Muscle layer of colon (tissue), 2 donors: ENCODE measurements around the gene CHD1.

Experiments used
- H3K27ac ChIP-seq: one replicate; pipeline ENCODE4 v1.7.0; 2013; ENCODE audit warnings: low read depth, mild to moderate bottlenecking, low read length, moderate library complexity
- H3K27me3 ChIP-seq, 2 donors: one replicate each; pipeline ENCODE4 v1.7.0; 2013; ENCODE audit warnings: low read length in 2 of 2, mild to moderate bottlenecking in 2 of 2; ENCODE audit not compliant: insufficient read depth in 2 of 2, control insufficient read depth in 1 of 2
- H3K36me3 ChIP-seq: one replicate; pipeline ENCODE4 v1.7.0; 2013; ENCODE audit warnings: mild to moderate bottlenecking, low read length; ENCODE audit not compliant: insufficient read depth
- H3K4me1 ChIP-seq: one replicate; pipeline ENCODE4 v1.7.0; 2013; ENCODE audit warnings: mild to moderate bottlenecking, low read length; ENCODE audit not compliant: insufficient read depth
- H3K4me3 ChIP-seq, 2 donors: one replicate each; pipeline ENCODE4 v1.7.0; 2013; ENCODE audit warnings: low read length in 2 of 2, low read depth in 1 of 2, mild to moderate bottlenecking in 1 of 2, moderate library complexity in 1 of 2
- H3K9ac ChIP-seq: one replicate; pipeline ENCODE4 v1.7.0; 2013; ENCODE audit warnings: low read length
- H3K9me3 ChIP-seq: one replicate; pipeline ENCODE4 v1.7.0; 2013; ENCODE audit warnings: mild to moderate bottlenecking, low read length
- donor health status: abdominal sarcoma.
- donor health status: Adenocarcinoma of cecum.

CHD1 gene

DNA sequence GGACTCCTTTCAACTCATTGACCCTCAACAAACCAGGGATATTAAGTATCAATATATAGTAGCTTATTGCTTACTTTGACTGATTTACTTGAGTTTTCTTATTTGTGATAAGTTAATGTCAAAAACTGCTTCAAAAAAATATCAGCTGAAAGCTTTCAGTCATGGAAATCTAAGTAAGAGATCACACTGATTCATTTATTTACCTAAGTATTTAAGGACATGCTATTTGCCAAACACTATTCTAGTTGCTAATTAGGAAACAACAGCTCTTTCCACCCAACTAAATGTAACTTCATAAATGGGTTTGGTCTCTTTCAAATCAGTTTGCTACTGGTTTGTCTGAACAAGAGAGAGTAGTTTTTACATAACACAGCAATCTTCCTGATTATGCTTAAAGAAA is 48.2 kb downstream of the CHD1 start:
- H3K4me1 ChIP-seq = no peaks in the 10 kb centered on the region
- H3K27me3 ChIP-seq = no peaks in the 10 kb centered on the region
- no peak overlapping the region for H3K9ac ChIP-seq
- H3K4me3 ChIP-seq = no peak overlapping the region
- H3K27ac ChIP-seq = no peak overlapping the region
- H3K9me3 ChIP-seq = no peaks in the 10 kb centered on the region
- peaks cover 62% of the 10 kb centered on the region for H3K36me3 ChIP-seq

DNA sequence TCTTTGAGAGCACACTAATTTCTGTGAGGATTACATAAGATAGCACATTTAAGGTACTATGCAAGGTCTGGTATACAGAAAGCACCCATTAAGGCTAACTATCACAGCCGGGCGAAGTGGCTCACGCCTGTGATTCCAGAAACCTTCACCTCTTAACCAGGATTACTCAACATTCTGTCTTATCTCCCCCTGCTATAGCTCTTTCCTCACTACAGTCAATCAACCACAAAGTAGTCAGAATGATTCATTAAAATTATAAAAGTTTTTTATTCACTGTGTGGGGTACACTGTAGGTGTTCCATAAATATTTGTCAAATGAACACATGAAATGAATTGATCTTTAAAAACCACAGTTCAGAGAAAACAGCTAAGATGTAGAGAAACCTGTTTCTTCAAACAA is 48.7 kb downstream of the CHD1 start:
- Histone ChIP-seq H3K4me3 (no peak overlapping the region), H3K36me3 (peaks cover 61% of the 10 kb centered on the region), H3K4me1 (no peaks in the 10 kb centered on the region), H3K9ac (no peak overlapping the region), H3K9me3 (no peaks in the 10 kb centered on the region), H3K27ac (no peak overlapping the region), H3K27me3 (no peaks in the 10 kb centered on the region)

DNA sequence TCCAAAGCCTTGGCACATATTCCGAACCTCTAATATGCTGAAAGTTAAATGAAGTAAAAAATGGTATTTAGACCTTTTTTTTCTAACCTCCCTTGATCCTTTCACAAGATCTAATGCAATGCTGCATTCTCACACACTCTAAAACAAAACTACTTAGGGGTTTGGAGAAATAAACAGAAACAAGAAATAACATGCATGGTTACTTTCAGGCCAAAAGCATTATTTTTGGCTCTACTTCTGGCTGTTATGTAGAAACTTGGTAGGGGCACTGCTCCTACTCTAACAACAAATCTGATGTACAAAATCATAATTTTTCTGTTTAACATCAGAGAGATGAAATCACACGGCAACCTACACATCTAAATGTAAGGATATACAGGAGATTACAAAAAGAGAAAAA is 51.2 kb downstream of the CHD1 start:
- Histone ChIP-seq H3K9me3 (no peaks in the 10 kb centered on the region), H3K4me1 (no peaks in the 10 kb centered on the region), H3K27ac (no peak overlapping the region), H3K36me3 (peaks cover 59% of the 10 kb centered on the region), H3K27me3 (no peaks in the 10 kb centered on the region), H3K4me3 (no peak overlapping the region), H3K9ac (no peak overlapping the region)

DNA sequence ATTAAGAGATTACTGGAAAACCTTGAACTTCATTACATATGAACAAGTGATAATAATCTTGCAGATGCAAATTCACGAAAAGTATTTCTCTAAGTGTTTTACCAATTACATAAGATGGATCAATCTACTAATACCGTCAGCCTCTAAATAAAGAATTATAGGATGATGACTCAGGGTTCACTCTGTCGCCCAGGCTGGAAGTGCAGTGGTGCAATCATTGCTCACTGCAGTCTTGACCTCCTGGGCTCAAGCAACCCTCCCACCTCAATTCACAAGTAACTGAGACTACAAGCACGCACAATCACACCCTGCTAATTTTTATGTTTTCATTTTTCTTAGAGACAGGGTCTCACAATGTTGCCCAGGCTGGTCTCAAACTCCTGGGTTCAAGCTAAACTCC is 56.1 kb downstream of the CHD1 start:
- H3K9me3 ChIP-seq = no peaks in the 10 kb centered on the region
- H3K36me3 ChIP-seq = peaks cover 40% of the 10 kb centered on the region
- no peaks in the 10 kb centered on the region for H3K27me3 ChIP-seq
- H3K4me3 ChIP-seq = no peak overlapping the region
- no peak overlapping the region for H3K9ac ChIP-seq
- no peaks in the 10 kb centered on the region for H3K4me1 ChIP-seq
- no peak overlapping the region for H3K27ac ChIP-seq

DNA sequence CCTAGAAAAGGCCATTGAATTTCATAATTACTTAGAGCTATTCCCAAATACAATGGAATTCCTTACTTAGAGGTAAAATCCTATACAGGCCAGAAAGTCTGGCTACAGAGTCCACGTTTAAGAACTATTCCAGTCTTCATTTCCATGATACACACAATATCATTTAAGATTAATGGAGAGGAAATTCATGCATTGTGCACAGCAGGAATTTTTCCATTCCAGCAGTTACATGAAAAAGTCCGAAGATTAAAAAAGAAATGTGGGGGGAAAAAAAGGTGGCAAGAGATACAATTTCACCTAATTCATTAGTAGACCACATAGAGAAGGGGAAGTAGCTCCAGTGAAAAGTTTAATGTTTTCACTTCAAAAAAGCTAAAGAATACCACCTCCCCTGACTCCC is 63.1 kb downstream of the CHD1 start:
- peaks cover 13% of the 10 kb centered on the region for H3K36me3 ChIP-seq
- H3K27ac ChIP-seq = no peak overlapping the region
- no peaks in the 10 kb centered on the region for H3K9me3 ChIP-seq
- no peaks in the 10 kb centered on the region for H3K27me3 ChIP-seq
- H3K4me3 ChIP-seq = no peak overlapping the region
- no peaks in the 10 kb centered on the region for H3K4me1 ChIP-seq
- no peak overlapping the region for H3K9ac ChIP-seq

DNA sequence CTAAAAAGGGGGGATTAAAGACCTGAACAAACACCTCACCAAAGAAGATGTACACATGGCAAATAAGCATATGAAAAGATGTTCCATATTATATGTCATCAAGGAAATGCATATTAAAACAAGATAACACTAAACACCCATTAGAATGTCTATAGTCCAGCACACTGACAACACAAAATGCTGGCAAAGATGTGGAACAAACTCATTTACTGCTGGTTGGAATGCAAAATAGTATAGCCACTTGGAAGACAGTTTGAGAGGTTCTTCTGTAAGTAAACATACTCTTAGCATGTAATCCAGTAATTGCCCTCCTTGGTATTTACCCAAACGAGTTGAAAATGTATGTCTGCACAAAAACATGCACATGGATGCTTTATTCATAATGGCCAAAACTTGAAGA is 81.8 kb downstream of the CHD1 start:
- Histone ChIP-seq H3K4me3 (no peak overlapping the region), H3K27me3 (no peaks in the 10 kb centered on the region), H3K36me3 (no peaks in the 10 kb centered on the region), H3K4me1 (no peaks in the 10 kb centered on the region), H3K9me3 (no peaks in the 10 kb centered on the region), H3K9ac (no peak overlapping the region), H3K27ac (no peak overlapping the region)

DNA sequence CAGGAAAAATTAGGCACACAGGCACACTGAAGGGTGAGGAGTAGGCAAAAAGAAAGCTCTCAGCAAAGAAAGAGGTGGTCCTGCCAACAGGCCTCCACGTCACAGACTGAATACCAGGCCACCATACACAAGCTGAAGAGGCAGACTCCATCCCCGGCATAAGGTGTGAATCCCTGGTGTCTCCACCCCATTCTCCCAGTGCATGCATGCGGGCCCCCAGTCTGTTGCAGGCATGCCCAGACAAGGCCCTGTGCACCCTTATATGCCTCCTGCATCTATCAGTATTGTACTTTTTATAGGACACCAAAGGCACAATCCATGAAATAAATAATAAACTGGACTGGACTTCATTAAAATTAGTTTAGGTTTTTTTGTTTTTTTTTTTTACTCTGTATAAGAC is 82.3 kb downstream of the CHD1 start:
- H3K36me3 ChIP-seq = no peaks in the 10 kb centered on the region
- H3K27me3 ChIP-seq = no peaks in the 10 kb centered on the region
- H3K27ac ChIP-seq = no peak overlapping the region
- H3K9ac ChIP-seq = no peak overlapping the region
- no peaks in the 10 kb centered on the region for H3K9me3 ChIP-seq
- no peaks in the 10 kb centered on the region for H3K4me1 ChIP-seq
- no peak overlapping the region for H3K4me3 ChIP-seq

DNA sequence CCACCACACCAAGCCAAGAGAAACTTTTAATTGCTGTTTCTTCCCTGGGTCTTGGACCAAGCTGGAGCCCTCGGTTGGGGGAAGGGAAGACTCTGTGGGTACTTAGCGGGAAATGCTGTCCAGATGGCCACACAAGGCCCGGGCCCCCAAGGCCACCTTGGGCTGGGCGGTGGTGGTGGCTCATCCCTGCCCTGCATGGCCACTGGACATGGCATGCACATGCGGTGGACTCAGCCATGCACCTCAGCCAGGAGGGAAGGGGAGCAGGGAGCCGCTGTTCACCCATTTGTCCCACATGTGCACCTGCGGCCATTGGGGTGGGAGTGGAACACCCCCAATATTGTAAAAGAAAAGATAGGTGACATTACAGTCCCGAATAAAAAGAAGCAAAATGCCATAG is 82.9 kb downstream of the CHD1 start:
- no peak overlapping the region for H3K9ac ChIP-seq
- no peak overlapping the region for H3K27ac ChIP-seq
- H3K4me1 ChIP-seq = no peaks in the 10 kb centered on the region
- H3K27me3 ChIP-seq = no peaks in the 10 kb centered on the region
- no peak overlapping the region for H3K4me3 ChIP-seq
- no peaks in the 10 kb centered on the region for H3K9me3 ChIP-seq
- H3K36me3 ChIP-seq = no peaks in the 10 kb centered on the region

DNA sequence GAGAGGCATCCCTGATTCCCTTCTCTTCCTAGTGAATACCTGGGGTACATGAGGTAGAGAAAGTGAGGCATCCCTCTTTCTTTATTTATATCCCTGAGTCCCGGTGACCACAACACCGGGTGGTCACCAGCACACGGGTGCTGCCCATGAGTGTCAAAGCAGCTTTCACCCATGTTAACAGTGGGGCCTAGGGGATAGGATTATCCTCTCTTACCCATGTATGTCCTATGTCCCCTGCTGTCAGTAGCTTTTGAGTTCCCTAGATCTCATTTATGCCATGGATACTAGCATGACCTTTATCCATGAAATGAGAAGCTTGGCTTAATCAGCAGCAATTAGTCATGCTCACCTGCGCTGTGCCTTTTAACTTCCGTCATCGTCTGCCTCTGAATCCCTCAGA is 83.9 kb downstream of the CHD1 start:
- H3K36me3 ChIP-seq = no peaks in the 10 kb centered on the region

DNA sequence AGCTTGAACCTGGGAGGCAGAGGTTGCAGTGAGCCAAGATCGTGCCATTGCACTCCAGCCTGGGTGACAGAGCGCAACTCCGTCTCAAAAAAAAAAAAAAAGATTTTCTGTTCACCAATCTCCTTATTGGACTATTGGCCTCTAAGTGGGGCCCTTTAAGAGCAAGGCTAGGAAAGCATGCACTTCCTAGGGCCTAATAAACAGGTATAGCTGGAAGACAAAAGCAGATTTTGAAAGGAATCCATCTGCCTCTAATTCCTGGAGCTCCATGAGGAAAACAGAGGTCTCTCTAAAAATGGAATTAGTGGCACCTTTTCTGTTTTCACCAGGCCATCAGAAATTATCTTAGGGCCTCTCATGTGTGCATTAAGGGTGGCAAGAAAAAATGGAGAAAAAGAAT is 85.3 kb downstream of the CHD1 start:
- Histone ChIP-seq H3K27me3 (no peaks in the 10 kb centered on the region), H3K27ac (no peak overlapping the region), H3K4me3 (no peak overlapping the region), H3K4me1 (no peaks in the 10 kb centered on the region), H3K9me3 (no peaks in the 10 kb centered on the region), H3K9ac (no peak overlapping the region), H3K36me3 (no peaks in the 10 kb centered on the region)

More for the DNA sequence above, 83.9 kb downstream of the CHD1 start:
- Histone ChIP-seq H3K4me1 (no peaks in the 10 kb centered on the region), H3K27me3 (no peaks in the 10 kb centered on the region), H3K9ac (no peak overlapping the region), H3K9me3 (no peaks in the 10 kb centered on the region), H3K4me3 (no peak overlapping the region), H3K27ac (no peak overlapping the region)

DNA sequence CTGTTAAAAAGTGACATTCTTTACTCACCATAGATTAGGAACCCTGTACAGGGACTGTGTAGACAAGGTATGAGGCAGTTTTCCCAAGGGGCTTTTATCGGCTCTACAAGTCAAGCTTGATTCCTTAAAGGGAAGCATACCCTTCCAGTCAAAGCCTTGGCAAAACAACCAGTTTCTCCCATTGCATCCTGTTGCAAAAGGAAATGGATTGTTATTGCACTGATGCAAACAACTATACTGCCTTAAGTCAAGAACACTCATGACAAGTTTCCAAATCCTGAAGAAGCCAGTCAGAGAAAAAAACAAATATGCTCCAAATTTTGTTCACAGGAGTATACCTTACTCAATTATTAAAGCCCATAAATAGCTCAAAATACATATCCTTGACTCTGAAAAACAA is 87.9 kb downstream of the CHD1 start:
- H3K27me3 ChIP-seq = no peaks in the 10 kb centered on the region
- no peaks in the 10 kb centered on the region for H3K4me1 ChIP-seq
- no peak overlapping the region for H3K27ac ChIP-seq
- H3K36me3 ChIP-seq = no peaks in the 10 kb centered on the region
- no peaks in the 10 kb centered on the region for H3K9me3 ChIP-seq
- no peak overlapping the region for H3K4me3 ChIP-seq
- no peak overlapping the region for H3K9ac ChIP-seq

DNA sequence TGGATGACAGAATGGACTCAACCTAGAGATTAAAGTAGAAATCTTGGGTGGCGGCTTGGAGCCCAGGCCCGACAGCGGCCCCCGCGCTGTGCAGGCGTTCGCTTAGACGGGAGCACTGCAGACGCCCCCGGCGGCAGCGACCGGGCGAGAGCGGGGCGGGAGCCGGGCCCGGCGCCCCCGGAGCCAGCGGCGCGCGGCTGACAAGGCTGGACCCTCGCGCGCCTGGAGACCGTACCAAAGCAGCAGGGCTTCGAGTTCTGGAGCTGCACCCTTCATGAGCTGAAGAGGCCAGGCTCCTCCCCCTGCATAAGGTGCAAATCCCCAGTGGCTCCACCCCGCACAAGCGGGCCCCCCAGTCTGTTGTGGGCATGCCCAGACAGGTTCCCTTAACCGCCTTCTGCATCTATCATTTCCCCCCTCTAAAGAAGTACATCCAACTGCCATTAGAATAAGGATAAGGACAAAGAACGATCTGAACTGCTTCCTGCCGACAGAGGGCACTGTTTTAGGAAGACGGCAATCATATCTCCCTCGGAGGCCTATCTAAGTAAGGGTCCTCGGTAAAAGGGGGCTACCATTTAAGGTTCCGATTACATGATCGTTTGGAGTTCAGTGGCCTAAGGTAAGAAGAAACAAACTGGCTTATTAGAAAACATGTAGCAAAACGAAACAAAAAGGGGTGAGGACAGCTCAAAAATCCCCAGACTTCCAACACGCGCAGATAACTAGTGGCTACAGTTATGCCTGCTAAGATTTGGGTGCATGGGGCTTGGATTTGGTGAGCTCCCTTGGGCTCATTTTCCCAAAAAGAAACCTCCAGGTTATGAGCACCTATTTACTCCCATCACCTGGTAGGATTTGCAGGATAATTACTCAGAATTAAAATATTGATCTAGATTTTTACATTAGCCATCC is 89.1 kb downstream of the CHD1 start:
- H3K4me3 ChIP-seq = no peak overlapping the region
- no peak overlapping the region for H3K9ac ChIP-seq
- no peak overlapping the region for H3K27ac ChIP-seq
- no peaks in the 10 kb centered on the region for H3K36me3 ChIP-seq
- H3K27me3 ChIP-seq = no peaks in the 10 kb centered on the region
- no peaks in the 10 kb centered on the region for H3K4me1 ChIP-seq
- no peaks in the 10 kb centered on the region for H3K9me3 ChIP-seq
